DMS53 treated with DMSO at 0.1 percent for 48 hours (cell line): ENCODE data around the gene TSPAN5.

ENCODE experiments used
- DNase-seq: peaks from one replicate; lab custom pipeline; 2025; ENCODE audit not compliant: unreplicated experiment; lab: John Stamatoyannopoulos, UW

Gene TSPAN5

GRCh38 chr4:98522062-98522461 is 136.3 kb downstream of the TSPAN5 start:
- DNase-seq: no peak

- no peak for DNase-seq
These were observed 136.9 kb downstream of the TSPAN5 start for GRCh38 chr4:98521486-98521885.

GRCh38 chr4:98519268-98519977 is 139.0 kb downstream of the TSPAN5 start:
- no peak for DNase-seq

GRCh38 chr4:98518559-98519267 is 139.7 kb downstream of the TSPAN5 start:
- DNase-seq: no peak

GRCh38 chr4:98517218-98518021 is 141.0 kb downstream of the TSPAN5 start:
- no peak for DNase-seq

- DNase-seq: no peak
These were observed 141.8 kb downstream of the TSPAN5 start for GRCh38 chr4:98516441-98517217.

GRCh38 chr4:98516042-98516440 is 142.4 kb downstream of the TSPAN5 start:
- DNase-seq: no peak

- no peak for DNase-seq
These were observed 143.0 kb downstream of the TSPAN5 start for GRCh38 chr4:98515470-98515809.

- DNase-seq: no peak
These were observed 143.5 kb downstream of the TSPAN5 start for GRCh38 chr4:98514741-98515469.

- DNase-seq: no peak
These were observed 145.5 kb downstream of the TSPAN5 start for GRCh38 chr4:98512918-98513317.

- DNase-seq: no peak
These were observed 147.5 kb downstream of the TSPAN5 start for GRCh38 chr4:98510757-98511517.

- no peak for DNase-seq
These were observed 148.1 kb downstream of the TSPAN5 start for GRCh38 chr4:98510340-98510739.

- no peak for DNase-seq
These were observed 148.7 kb downstream of the TSPAN5 start for GRCh38 chr4:98509721-98510120.

GRCh38 chr4:98508829-98509598 is 149.4 kb downstream of the TSPAN5 start:
- no peak for DNase-seq

GRCh38 chr4:98508248-98508647 is 150.2 kb downstream of the TSPAN5 start:
- no peak for DNase-seq

GRCh38 chr4:98507299-98507698 is 151.1 kb downstream of the TSPAN5 start:
- no peak for DNase-seq

- DNase-seq: no peak
These were observed 151.8 kb downstream of the TSPAN5 start for GRCh38 chr4:98506462-98507132.

GRCh38 chr4:98505992-98506391 is 152.4 kb downstream of the TSPAN5 start:
- DNase-seq: no peak
